ENCODE data around the gene LAMA5. TPM values are rescaled to one million over a fixed set of nuclear protein-coding genes. Genes with fewer than 3 reads are reported as not detected.

Gene LAMA5
- total and polyA plus RNA-seq, 4 donors = 116 to 315 (median 244) TPM

DNA sequence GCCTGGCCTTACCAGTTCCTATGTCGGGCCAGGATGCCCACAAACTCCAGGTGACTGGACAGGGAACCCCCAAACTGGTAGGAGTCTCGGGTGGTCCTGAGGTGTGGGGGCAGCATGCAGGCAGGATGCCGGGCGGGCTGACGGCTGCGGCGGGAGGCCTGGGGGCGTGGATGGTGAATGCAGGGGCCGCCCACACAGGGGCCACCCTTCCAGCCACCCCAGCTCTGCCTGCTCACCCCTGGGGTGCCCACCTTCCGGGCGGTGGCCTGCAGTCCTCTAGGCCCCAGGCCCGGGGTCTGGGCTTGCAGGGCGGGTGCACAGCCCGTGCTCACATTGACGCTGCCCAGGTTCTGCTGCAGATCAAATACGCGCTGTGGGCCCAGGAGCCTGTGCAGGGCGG is 56.0 kb downstream of the LAMA5 start:
- Histone ChIP-seq H3K4me1 (ENCODE audit: control insufficient read depth in 5 of 5, insufficient read depth in 5 of 5, low read length in 5 of 5) (no peaks in the 10 kb centered on the region), H3K9me3 (ENCODE audit: control insufficient read depth in 4 of 4, insufficient read depth in 3 of 4, low read length in 3 of 4) (peaks cover 0 to 3% (median 0%) of the 10 kb centered on the region in 4 donors)
- ATAC-seq (ENCODE audit: insufficient read depth, low FRiP score) = no peak

DNA sequence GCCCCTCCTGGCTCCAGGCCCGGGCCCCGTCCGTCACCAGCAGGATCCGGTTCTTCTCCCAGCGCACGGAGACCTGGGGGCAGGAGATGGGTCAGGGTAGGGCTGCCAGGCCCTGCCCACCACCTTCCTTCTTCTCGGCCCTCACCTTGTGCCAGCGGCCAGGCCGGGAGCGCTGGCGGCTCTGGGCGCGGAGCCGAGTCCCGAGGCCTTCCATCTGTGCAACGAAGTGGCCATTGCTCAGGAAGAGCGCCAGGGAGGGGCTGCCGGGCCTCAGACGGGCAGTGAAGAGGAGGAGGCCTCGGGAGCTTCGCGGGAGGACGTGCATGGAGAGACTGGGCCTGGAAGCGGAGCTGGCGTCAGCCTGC is 56.4 kb downstream of the LAMA5 start:
- H3K9me3 ChIP-seq (ENCODE audit: control insufficient read depth in 4 of 4, insufficient read depth in 3 of 4, low read length in 3 of 4) = peaks cover 0 to 3% (median 0%) of the 10 kb centered on the region in 4 donors
- ATAC-seq (ENCODE audit: insufficient read depth, low FRiP score) = no peak
- H3K27ac ChIP-seq (ENCODE audit: low read depth in 1 of 2, low read length in 1 of 2) = no peak overlapping the region
- H3K9ac ChIP-seq (ENCODE audit: insufficient read depth in 1 of 2, low read length in 2 of 2) = no peak overlapping the region
- H3K4me3 ChIP-seq = no peak overlapping the region
- H3K27me3 ChIP-seq (ENCODE audit: control insufficient read depth in 3 of 3, insufficient read depth in 3 of 3, low read length in 2 of 3) = no peaks in the 10 kb centered on the region
- 81 to 86% methylated on average over 25 of the region's 25 CpGs for WGBS, 2 donors
- peak; percentile 41 to 47 (median 45) for DNase-seq
- H3K4me1 ChIP-seq (ENCODE audit: control insufficient read depth in 5 of 5, insufficient read depth in 5 of 5, low read length in 5 of 5) = no peaks in the 10 kb centered on the region
- peaks cover 0 to 93% (median 26%) of the 10 kb centered on the region in 4 donors for H3K36me3 ChIP-seq (ENCODE audit: control insufficient read depth in 4 of 4, insufficient read depth in 4 of 4, low read length in 4 of 4)
- TF ChIP-seq, protein P1, sequence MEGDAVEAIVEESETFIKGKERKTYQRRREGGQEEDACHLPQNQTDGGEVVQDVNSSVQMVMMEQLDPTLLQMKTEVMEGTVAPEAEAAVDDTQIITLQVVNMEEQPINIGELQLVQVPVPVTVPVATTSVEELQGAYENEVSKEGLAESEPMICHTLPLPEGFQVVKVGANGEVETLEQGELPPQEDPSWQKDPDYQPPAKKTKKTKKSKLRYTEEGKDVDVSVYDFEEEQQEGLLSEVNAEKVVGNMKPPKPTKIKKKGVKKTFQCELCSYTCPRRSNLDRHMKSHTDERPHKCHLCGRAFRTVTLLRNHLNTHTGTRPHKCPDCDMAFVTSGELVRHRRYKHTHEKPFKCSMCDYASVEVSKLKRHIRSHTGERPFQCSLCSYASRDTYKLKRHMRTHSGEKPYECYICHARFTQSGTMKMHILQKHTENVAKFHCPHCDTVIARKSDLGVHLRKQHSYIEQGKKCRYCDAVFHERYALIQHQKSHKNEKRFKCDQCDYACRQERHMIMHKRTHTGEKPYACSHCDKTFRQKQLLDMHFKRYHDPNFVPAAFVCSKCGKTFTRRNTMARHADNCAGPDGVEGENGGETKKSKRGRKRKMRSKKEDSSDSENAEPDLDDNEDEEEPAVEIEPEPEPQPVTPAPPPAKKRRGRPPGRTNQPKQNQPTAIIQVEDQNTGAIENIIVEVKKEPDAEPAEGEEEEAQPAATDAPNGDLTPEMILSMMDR (IDR thresholded peaks at IDR 0.05; ENCODE audit: control extremely low read depth, extremely low read depth) = no peak

More for the DNA sequence above, 56.0 kb downstream of the LAMA5 start:
- Histone ChIP-seq H3K27me3 (ENCODE audit: control insufficient read depth in 3 of 3, insufficient read depth in 3 of 3, low read length in 2 of 3) (no peaks in the 10 kb centered on the region), H3K36me3 (ENCODE audit: control insufficient read depth in 4 of 4, insufficient read depth in 4 of 4, low read length in 4 of 4) (peaks cover 0 to 93% (median 24%) of the 10 kb centered on the region in 4 donors), H3K27ac (ENCODE audit: low read depth in 1 of 2, low read length in 1 of 2) (no peak overlapping the region), H3K9ac (ENCODE audit: insufficient read depth in 1 of 2, low read length in 2 of 2) (no peak overlapping the region), H3K4me3 (no peak overlapping the region)
- TF ChIP-seq, protein P1 (IDR thresholded peaks at IDR 0.05; ENCODE audit: control extremely low read depth, extremely low read depth) = no peak
- no peak for DNase-seq
- 94 to 96% methylated on average over 12 to 18 of the region's 18 CpGs for WGBS, 2 donors

DNA sequence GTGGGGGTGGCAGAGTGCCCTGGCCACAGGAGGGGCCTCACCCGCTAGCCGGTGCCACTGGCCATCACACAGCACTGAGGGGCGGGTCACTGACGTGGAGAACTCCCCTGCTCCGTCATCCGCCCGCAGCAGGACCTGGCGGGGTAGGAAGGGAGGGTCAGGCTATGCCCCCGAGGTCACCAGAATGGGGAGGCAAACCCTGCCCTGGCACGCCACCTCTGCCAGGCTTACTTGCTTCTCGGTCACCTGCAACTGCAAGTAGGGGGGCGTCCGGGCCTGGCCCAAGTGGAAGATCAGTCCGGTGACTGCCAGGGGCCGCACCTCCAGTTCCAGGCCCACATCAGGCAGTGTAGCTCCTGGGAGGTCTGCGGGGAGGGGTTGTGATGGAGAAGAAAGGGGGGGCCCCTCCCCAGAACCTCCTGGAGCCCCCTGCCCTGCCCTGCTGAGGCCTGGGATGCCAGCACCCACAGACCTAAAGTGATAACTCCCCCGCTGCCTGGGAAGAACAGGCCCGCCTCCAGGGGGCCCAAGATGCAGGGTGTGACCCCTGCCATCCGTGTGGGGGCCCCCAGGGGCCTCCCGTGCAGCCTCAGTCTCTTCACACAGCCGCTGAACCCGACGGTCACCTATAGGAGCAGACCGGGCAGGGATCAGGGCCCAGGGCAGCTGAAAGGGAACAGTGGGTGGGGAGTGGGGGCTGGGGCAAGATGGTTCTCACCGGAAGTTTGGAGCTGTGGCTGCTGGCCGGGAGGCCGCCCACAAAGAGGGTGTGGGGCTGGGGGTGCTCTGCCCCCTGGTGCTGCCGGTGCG is 57.0 kb downstream of the LAMA5 start:
- H3K9ac ChIP-seq (ENCODE audit: insufficient read depth in 1 of 2, low read length in 2 of 2) = no peak overlapping the region
- peak in 1 of 3 donors; percentile 55 for DNase-seq
- H3K4me1 ChIP-seq (ENCODE audit: control insufficient read depth in 5 of 5, insufficient read depth in 5 of 5, low read length in 5 of 5) = peaks cover 0 to under 1% (median 0%) of the 10 kb centered on the region in 5 donors
- no peak for ATAC-seq (ENCODE audit: insufficient read depth, low FRiP score)
- TF ChIP-seq, protein P1 (IDR thresholded peaks at IDR 0.05; ENCODE audit: control extremely low read depth, extremely low read depth) = no peak
- WGBS, 2 donors = 82 to 85% methylated on average over 29 of the region's 29 CpGs
- H3K36me3 ChIP-seq (ENCODE audit: control insufficient read depth in 4 of 4, insufficient read depth in 4 of 4, low read length in 4 of 4) = peaks cover 2 to 91% (median 28%) of the 10 kb centered on the region in 4 donors
- no peak overlapping the region for H3K4me3 ChIP-seq
- no peak overlapping the region for H3K27ac ChIP-seq (ENCODE audit: low read depth in 1 of 2, low read length in 1 of 2)
- H3K9me3 ChIP-seq (ENCODE audit: control insufficient read depth in 4 of 4, insufficient read depth in 3 of 4, low read length in 3 of 4) = peaks cover 0 to 3% (median 0%) of the 10 kb centered on the region in 4 donors
- no peaks in the 10 kb centered on the region for H3K27me3 ChIP-seq (ENCODE audit: control insufficient read depth in 3 of 3, insufficient read depth in 3 of 3, low read length in 2 of 3)
